ENCODE data around the gene ASMTL.
"Not testable (repeated sequence)": the region's sequence is repeated elsewhere in the genome, so short reads cannot be mapped to it uniquely, and the experiment has no call there.

The ASMTL gene

GRCh38 chrX:1427756-1428155 is 25.0 kb downstream of the ASMTL start:
- H3K36me3 ChIP-seq (ENCODE audit: control insufficient read depth, insufficient read depth, low read length), result peaks cover 69% of the 10 kb centered on the region
- peaks cover 4% of the 10 kb centered on the region for H3K9me3 ChIP-seq (ENCODE audit: control insufficient read depth, low read length)
- no peaks in the 10 kb centered on the region for H3K4me1 ChIP-seq (ENCODE audit: control insufficient read depth, insufficient read depth, low read length, poor library complexity, severe bottlenecking)
- no peak overlapping the region for H3K4me3 ChIP-seq (ENCODE audit: extremely low read depth, insufficient read depth, low read length, poor library complexity, severe bottlenecking)
- 92 to 95% methylated on average over 32 of the region's 32 CpGs for WGBS, 2 experiments (ENCODE audit: insufficient coverage in 2 of 2)
- no peak overlapping the region for H3K27ac ChIP-seq (ENCODE audit: low read depth, low read length, severe bottlenecking)

DNA sequence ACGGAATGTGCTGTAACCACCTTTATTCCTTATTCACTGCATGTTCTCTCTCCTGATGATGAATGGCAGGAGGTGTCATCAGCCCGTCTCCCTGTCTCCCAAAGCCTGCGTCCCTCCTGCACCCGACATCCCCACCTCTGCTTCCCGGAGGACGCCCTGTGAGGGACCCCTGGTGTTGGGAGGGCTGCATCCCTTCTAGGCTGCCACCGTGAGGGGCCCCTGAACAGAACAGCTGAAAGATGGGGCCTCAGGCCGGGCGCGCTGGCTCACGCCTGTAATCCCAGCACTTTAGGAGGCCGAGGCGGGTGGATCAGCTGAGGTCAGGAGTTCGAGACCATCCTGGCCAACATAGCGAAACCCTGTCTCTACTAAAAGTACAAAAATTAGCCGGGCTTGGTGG is 26.4 kb downstream of the ASMTL start:
- peaks cover 78% of the 10 kb centered on the region for H3K36me3 ChIP-seq (ENCODE audit: control insufficient read depth, insufficient read depth, low read length)

DNA sequence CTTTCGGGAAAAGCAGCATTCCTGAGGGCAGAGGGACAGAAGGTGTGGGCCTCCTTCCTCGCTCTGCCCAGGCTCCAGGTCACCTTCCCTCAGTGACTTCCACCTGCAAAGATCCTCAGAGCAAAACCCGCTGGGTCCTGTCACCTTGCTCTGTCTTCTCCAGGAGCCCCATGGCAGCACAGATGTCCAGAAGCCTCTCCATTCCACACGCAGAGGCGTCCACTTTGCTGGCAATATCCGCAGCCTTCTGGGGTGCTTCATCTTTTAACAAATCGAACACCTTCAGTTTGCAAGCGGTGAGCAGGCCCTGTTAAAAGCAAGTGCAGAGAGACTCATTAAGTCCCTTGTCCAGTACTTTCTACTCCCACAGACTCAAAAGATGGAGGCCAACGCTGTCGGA is 27.3 kb downstream of the ASMTL start:
- Histone ChIP-seq H3K27ac (ENCODE audit: low read depth, low read length, severe bottlenecking) (no peak overlapping the region), H3K9me3 (ENCODE audit: control insufficient read depth, low read length) (peaks cover 20% of the 10 kb centered on the region), H3K4me3 (ENCODE audit: extremely low read depth, insufficient read depth, low read length, poor library complexity, severe bottlenecking) (no peak overlapping the region), H3K4me1 (ENCODE audit: control insufficient read depth, insufficient read depth, low read length, poor library complexity, severe bottlenecking) (no peaks in the 10 kb centered on the region), H3K36me3 (ENCODE audit: control insufficient read depth, insufficient read depth, low read length) (peaks cover 80% of the 10 kb centered on the region)
- WGBS, 2 experiments (ENCODE audit: insufficient coverage in 2 of 2), result 81 to 85% methylated on average over 8 to 9 of the region's 10 CpGs

More for the DNA sequence above, 26.4 kb downstream of the ASMTL start:
- peaks cover 18% of the 10 kb centered on the region for H3K9me3 ChIP-seq (ENCODE audit: control insufficient read depth, low read length)
- WGBS, 2 experiments (ENCODE audit: insufficient coverage in 2 of 2), result 84 to 88% methylated on average over 12 to 16 of the region's 16 CpGs
- not testable (repeated sequence) for H3K4me3 ChIP-seq (ENCODE audit: extremely low read depth, insufficient read depth, low read length, poor library complexity, severe bottlenecking); H3K27ac ChIP-seq (ENCODE audit: low read depth, low read length, severe bottlenecking); H3K4me1 ChIP-seq (ENCODE audit: control insufficient read depth, insufficient read depth, low read length, poor library complexity, severe bottlenecking)

DNA sequence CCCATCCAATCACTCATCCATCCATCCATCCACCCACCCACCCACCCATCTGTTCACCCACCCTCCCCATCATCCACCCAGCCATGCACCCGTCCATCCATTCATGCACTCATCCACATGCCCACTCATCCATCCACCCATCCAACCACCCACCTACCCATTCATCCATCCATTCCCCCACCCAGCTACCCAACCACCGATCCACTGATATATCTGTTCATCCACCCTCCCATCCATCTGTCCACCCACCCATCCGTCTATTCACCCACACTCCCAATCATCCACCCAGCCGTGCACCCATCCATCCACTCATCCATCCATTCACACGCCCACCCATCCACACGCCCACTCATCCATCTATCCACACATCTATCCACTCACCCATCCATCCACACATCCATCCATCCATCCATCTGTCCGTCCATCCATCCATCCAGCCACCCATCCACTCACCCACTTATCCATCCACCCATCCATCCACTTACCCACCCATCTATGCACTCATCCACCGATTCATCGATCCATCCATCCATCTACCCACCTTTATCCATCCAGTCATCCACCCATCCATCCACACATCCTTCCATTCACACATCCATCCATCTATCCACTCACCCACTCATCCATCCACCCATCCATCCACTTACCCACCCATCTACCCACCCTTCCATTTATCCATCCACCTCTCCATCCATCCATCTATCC is 28.4 kb downstream of the ASMTL start:
- WGBS, 2 experiments (ENCODE audit: insufficient coverage in 2 of 2), result 83 to 84% methylated on average over 8 to 9 of the region's 9 CpGs
- Histone ChIP-seq H3K4me1 (ENCODE audit: control insufficient read depth, insufficient read depth, low read length, poor library complexity, severe bottlenecking) (no peaks in the 10 kb centered on the region), H3K36me3 (ENCODE audit: control insufficient read depth, insufficient read depth, low read length) (peaks cover 75% of the 10 kb centered on the region), H3K27ac (ENCODE audit: low read depth, low read length, severe bottlenecking) (no peak overlapping the region), H3K9me3 (ENCODE audit: control insufficient read depth, low read length) (peaks cover 20% of the 10 kb centered on the region), H3K4me3 (ENCODE audit: extremely low read depth, insufficient read depth, low read length, poor library complexity, severe bottlenecking) (no peak overlapping the region)

GRCh38 chrX:1423215-1423614 is 29.5 kb downstream of the ASMTL start:
- no peak overlapping the region for H3K4me3 ChIP-seq (ENCODE audit: extremely low read depth, insufficient read depth, low read length, poor library complexity, severe bottlenecking)
- WGBS, 2 experiments (ENCODE audit: insufficient coverage in 2 of 2), result 43 to 74% methylated on average over 1 to 2 of the region's 2 CpGs
- peaks cover 20% of the 10 kb centered on the region for H3K9me3 ChIP-seq (ENCODE audit: control insufficient read depth, low read length)
- H3K27ac ChIP-seq (ENCODE audit: low read depth, low read length, severe bottlenecking), result no peak overlapping the region
- peaks cover 81% of the 10 kb centered on the region for H3K36me3 ChIP-seq (ENCODE audit: control insufficient read depth, insufficient read depth, low read length)
- no peaks in the 10 kb centered on the region for H3K4me1 ChIP-seq (ENCODE audit: control insufficient read depth, insufficient read depth, low read length, poor library complexity, severe bottlenecking)

DNA sequence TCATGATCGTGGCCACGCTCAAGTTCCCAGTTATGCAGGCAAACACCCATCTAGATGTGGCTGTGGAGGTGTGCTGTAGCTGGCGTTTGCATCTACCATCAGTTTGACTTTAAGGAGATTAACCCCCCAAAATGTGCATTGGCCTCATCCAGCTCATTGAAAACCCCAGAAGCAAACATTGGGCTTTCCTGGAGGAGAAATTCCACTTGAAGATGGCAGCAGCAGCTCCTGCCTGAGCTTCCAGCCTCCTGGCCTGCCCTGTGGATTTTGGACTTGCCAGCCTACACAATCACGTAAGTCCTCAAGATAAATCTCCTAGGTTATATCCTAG is 30.6 kb downstream of the ASMTL start:
- Histone ChIP-seq H3K36me3 (ENCODE audit: control insufficient read depth, insufficient read depth, low read length) (peaks cover 79% of the 10 kb centered on the region), H3K9me3 (ENCODE audit: control insufficient read depth, low read length) (peaks cover 20% of the 10 kb centered on the region), H3K4me3 (ENCODE audit: extremely low read depth, insufficient read depth, low read length, poor library complexity, severe bottlenecking) (no peak overlapping the region), H3K27ac (ENCODE audit: low read depth, low read length, severe bottlenecking) (no peak overlapping the region), H3K4me1 (ENCODE audit: control insufficient read depth, insufficient read depth, low read length, poor library complexity, severe bottlenecking) (no peaks in the 10 kb centered on the region)
- WGBS, 2 experiments (ENCODE audit: insufficient coverage in 2 of 2), result 96 to 100% methylated on average over 2 to 4 of the region's 4 CpGs

DNA sequence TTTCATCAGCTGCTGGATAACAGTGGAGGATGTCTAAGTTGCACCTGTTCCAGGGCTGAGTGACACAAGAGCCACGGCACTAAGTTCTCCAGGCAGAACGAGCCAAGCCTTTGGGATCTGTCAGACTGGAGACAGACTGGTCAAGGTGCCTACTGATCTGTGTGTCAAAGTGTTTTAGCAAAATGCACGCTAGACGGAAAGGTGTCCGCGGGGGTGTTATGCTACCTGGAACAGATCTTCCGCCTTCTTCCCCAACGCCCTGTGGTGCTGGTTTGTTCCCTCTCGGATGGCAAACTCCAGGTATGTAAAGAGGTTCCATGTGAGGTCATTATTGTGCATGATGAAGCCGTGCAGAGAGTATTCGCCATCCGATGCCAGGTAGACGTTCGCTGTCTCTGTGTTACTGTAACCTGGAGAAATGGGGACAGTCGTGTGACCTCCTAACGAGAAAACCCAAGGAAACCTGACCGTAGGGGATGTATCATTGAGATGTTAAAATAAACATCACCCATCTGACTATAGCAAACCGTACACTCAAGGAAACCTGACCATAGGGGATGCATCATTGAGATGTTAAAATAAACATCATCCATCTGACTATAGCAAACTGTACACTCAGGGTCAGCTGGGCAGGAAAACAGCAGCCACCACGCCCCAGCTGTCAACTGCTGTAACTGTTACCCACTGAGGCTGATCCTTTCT is 31.1 kb downstream of the ASMTL start:
- H3K27ac ChIP-seq (ENCODE audit: low read depth, low read length, severe bottlenecking), result no peak overlapping the region
- H3K4me3 ChIP-seq (ENCODE audit: extremely low read depth, insufficient read depth, low read length, poor library complexity, severe bottlenecking), result no peak overlapping the region
- no peaks in the 10 kb centered on the region for H3K4me1 ChIP-seq (ENCODE audit: control insufficient read depth, insufficient read depth, low read length, poor library complexity, severe bottlenecking)
- peaks cover 20% of the 10 kb centered on the region for H3K9me3 ChIP-seq (ENCODE audit: control insufficient read depth, low read length)
- H3K36me3 ChIP-seq (ENCODE audit: control insufficient read depth, insufficient read depth, low read length), result peaks cover 81% of the 10 kb centered on the region
- 94 to 96% methylated on average over 15 of the region's 19 CpGs for WGBS, 2 experiments (ENCODE audit: insufficient coverage in 2 of 2)

DNA sequence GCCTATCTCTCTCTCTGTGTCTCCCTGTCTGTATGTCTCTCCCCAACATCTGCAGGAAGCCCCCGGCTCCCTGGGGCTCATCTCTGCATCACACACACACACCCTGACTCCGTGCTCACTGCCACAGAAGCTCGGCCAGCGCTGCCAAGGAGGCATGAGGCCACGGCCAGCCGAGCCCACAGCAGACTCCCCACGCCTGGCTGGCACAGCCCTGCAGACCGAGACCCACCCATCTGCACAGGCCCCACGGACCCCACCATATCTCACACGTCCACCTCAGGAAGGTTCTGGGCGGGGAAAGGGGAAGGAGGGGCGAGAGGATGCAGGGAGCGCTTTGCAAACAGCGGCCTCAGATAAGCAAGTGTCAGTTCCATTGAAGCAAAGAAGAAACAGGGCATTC is 32.3 kb downstream of the ASMTL start:
- Histone ChIP-seq H3K4me1 (ENCODE audit: control insufficient read depth, insufficient read depth, low read length, poor library complexity, severe bottlenecking) (no peaks in the 10 kb centered on the region), H3K36me3 (ENCODE audit: control insufficient read depth, insufficient read depth, low read length) (peaks cover 80% of the 10 kb centered on the region), H3K9me3 (ENCODE audit: control insufficient read depth, low read length) (peaks cover 20% of the 10 kb centered on the region), H3K4me3 (ENCODE audit: extremely low read depth, insufficient read depth, low read length, poor library complexity, severe bottlenecking) (no peak overlapping the region), H3K27ac (ENCODE audit: low read depth, low read length, severe bottlenecking) (no peak overlapping the region)
- WGBS, 2 experiments (ENCODE audit: insufficient coverage in 2 of 2), result 79 to 86% methylated on average over 6 to 12 of the region's 14 CpGs

GRCh38 chrX:1419545-1420355 is 33.0 kb downstream of the ASMTL start:
- Histone ChIP-seq H3K36me3 (ENCODE audit: control insufficient read depth, insufficient read depth, low read length) (peaks cover 74% of the 10 kb centered on the region), H3K9me3 (ENCODE audit: control insufficient read depth, low read length) (peaks cover 20% of the 10 kb centered on the region), H3K4me1 (ENCODE audit: control insufficient read depth, insufficient read depth, low read length, poor library complexity, severe bottlenecking) (no peaks in the 10 kb centered on the region), H3K27ac (ENCODE audit: low read depth, low read length, severe bottlenecking) (no peak overlapping the region), H3K4me3 (ENCODE audit: extremely low read depth, insufficient read depth, low read length, poor library complexity, severe bottlenecking) (no peak overlapping the region)
- WGBS, 2 experiments (ENCODE audit: insufficient coverage in 2 of 2), result 88 to 90% methylated on average over 18 to 19 of the region's 19 CpGs

DNA sequence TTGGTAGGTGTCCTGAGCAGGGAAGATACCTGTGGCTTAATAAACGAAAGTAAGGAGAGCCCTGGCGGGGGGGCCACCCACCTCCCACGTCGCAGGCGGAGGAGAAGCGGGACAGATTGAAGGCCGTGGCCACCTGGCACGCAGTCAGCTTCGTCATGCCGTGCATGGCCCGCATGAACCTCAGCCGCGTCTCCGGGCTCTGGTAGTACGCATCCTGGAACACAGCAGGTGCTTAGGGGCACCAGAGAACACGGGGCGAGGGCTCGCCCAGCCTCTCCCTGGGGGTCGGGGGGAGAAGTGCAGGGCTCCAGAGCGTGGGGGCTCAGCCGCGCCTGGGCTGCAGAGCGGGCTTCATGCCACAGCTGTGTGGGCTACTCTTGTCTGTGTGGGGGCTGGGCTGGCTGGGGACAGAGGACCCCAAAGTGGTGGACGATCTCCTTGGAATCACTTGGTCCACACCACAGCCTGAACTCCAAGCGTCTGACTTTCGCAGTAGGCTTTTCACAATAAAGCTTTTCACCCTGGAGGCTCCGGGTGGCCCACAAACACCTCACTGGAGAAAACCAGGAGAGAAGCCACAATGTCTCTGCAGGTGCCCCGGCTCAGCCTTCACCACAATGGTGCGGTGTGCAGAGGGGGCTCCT is 33.7 kb downstream of the ASMTL start:
- H3K27ac ChIP-seq (ENCODE audit: low read depth, low read length, severe bottlenecking), result no peak overlapping the region
- H3K4me1 ChIP-seq (ENCODE audit: control insufficient read depth, insufficient read depth, low read length, poor library complexity, severe bottlenecking), result no peaks in the 10 kb centered on the region
- H3K9me3 ChIP-seq (ENCODE audit: control insufficient read depth, low read length), result peaks cover 20% of the 10 kb centered on the region
- 88 to 89% methylated on average over 24 to 25 of the region's 29 CpGs for WGBS, 2 experiments (ENCODE audit: insufficient coverage in 2 of 2)
- H3K4me3 ChIP-seq (ENCODE audit: extremely low read depth, insufficient read depth, low read length, poor library complexity, severe bottlenecking), result no peak overlapping the region
- peaks cover 75% of the 10 kb centered on the region for H3K36me3 ChIP-seq (ENCODE audit: control insufficient read depth, insufficient read depth, low read length)
